GM19023 (cell line): ENCODE measurements around the gene EIF2AK2.

ENCODE experiments used
- ATAC-seq: cut with Tn5 transposase; IDR thresholded peaks from one replicate; pipeline ENCODE4 v1.9.1; 2021; ENCODE audit warnings: mild to moderate bottlenecking, moderate library complexity; ENCODE audit not compliant: unreplicated experiment

EIF2AK2 gene

DNA sequence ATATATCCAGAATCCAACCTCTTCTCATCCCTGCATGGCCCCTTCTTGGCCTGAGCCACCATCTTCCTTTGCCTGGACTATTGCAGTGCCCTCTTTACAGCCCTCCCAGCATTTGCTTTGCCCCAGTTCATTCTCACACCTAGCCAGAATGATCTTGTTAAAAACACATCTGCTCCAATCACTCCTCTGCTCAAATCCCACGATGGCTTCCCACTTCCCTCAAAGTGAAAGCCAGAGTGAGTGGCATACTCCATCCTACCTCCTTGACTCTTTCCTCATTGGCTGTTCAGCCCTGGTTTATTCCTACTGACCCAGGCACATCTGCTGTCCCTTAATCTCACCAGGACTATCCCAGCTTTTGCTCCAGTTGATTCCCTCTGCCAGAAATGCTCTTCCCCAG lies 17.0 kb upstream of the EIF2AK2 start:
- ATAC-seq, result no peak

DNA sequence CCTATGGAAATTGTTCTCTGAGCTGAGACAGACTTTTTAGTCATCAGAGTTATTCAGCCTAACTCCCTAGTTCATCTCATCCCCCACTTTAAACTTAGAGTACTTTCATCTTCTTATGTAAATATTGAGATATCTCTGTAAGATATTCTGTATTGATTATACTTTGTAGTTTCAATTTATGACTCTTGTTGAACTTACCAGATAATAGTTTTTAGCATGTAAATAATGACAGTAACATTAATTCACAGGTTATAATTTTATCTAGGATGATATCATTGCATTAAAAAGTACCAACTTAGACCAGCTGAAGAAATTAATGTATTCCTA lies 14.8 kb upstream of the EIF2AK2 start:
- no peak for ATAC-seq

DNA sequence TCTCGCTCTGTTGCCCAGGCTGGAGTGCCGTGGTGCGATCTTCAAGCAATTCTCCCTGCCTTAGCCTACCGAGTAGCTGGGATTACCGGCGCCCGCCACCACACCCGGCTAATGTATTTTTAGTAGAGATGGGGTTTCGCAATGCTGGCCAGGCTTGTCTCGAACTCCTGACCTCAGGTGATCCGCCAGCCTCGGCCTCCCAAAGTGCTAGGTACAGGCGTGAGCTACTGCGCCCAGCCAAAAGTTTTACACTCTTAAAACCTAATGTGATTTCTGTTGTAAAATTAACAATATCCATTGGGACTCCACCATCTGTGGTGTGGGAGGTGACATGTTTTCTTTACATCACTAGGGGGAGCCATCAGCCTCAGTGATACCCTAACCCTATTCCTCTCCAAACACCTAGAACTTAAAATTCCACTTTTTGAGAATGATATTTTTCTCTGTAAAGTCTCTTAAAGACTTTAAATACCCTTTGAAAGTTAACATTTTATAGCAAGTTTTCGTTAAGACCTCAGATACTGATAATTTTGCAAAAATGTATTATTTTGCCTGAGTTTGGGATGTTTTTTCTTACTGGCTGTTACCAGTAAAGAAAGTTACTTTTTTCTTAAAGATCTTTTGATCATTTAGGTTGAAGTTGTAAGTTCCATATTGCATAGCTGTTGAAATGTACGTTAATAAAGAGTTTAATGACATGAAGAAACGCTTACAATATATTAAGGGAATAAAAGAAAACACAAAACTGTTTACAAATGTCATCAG lies 11.6 kb upstream of the EIF2AK2 start:
- ATAC-seq, result peak; percentile 57

DNA sequence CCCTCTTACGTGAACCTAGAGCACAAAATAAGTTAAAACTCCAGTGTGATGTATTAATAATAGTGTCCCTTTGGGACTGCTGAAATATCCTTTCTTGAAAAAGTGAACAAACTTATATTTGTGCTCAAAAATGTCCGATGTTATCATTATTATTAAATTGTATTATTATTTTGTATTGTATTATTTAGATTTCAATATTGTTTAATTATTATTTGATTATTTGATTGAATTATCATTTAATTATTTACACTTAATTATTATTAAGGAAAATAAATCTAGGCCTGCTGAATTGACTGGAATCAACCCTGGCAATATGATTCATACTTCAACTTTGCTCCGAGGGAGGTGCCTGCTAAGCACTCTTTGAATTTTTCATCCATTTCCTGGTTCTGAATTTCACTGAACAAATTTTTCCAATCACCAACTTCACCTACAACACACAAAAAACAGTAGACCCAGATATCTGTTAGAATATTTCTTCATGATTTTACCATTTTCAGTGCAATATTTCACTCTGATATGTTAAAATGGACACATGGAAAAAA lies 10.9 kb upstream of the EIF2AK2 start:
- ATAC-seq, result no peak

DNA sequence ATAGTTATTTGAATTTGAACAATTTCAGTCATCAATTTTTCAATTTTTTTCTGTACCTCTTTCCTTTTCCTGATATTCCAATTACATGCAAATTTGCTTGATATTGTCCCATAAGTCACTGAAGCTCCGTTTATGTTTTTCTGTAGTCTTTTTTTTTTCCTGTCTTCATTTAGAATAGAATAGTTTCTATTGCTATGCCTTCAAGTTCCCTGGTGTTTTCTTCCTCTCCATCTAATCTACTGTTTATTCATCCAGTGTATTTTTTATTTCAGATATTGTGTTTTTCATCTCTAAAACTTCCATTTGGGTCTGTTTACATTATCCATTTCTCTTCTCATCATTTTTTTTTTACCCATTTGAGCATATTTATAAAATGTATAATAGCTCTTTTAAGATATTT lies 8.0 kb upstream of the EIF2AK2 start:
- ATAC-seq, result no peak

DNA sequence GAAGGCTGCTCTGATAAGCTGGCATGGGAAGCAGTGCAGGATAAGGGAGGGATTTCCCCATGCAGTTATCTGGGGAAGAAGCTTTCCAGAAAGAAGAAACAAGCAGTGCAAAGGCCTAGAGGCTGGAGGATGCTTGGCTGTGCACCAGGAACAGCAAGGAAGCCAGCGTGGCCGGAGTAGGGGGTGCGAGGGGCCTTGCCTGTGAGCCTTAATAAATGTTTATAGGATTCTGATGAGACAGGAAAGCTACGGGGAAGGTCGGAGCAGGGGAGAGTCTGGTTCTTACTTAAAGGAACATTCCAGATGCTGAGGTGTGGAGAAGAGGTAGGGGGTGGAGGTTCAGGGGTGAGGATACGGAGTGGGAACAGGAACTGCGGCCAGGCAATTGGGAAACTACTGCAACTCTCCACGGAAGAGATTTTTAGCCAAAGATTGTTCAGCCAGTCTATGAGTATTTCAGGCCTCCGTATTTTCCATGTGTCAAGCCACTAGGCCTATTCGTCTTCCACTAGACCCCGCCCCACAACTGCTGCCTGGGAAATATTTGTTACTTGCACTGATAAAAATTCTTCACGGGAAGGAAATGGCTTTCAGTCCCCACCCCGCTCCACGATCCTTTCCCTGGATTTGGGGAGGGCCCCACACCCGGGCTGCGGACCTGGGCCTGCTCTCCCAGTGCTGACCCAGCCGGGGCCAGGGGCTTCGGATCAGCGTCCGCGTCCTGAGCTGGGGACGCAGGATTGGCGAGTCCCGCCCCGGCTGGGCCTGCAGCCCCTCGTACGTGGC lies 516 bp downstream of the EIF2AK2 start:
- peak; percentile 36 for ATAC-seq

DNA sequence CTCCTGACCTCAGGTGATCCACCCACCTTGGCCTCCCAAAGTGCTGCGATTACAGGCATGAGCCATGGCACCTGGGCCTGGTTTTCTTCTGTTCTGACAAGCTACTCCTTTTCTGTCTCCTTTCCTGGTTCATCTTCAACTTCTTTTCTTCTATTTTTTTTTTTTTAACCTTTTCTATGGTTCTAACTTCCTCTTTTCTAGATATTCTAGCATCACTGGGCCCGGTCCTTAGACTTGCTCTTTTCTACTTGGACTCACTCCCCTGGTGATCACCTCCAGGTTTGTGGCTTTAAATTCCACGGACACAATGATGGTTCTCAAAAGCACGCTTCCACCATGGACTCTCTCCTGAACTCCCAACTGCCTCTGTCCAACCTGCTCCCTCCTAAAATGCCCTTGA lies 2.0 kb downstream of the EIF2AK2 start:
- ATAC-seq, result no peak

DNA sequence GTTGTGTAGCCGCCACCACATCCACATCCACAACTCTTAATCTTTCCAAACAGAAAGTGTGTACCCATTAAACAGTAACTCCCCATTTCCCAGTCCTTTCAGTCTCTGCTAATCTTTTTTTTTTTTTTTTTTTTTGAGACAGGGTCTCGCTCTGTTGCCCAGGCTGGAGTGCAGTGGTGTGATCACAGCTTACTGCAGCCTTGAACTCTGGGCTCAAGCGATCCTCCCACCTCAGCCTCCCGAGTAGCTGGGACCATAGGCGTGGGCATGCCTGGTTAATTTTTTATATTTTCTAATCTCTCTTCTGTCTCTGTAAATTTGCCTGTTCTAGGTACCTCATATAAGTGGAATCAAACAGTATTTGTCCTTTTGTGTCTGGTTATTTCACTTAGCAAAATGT lies 3.6 kb downstream of the EIF2AK2 start:
- no peak for ATAC-seq

DNA sequence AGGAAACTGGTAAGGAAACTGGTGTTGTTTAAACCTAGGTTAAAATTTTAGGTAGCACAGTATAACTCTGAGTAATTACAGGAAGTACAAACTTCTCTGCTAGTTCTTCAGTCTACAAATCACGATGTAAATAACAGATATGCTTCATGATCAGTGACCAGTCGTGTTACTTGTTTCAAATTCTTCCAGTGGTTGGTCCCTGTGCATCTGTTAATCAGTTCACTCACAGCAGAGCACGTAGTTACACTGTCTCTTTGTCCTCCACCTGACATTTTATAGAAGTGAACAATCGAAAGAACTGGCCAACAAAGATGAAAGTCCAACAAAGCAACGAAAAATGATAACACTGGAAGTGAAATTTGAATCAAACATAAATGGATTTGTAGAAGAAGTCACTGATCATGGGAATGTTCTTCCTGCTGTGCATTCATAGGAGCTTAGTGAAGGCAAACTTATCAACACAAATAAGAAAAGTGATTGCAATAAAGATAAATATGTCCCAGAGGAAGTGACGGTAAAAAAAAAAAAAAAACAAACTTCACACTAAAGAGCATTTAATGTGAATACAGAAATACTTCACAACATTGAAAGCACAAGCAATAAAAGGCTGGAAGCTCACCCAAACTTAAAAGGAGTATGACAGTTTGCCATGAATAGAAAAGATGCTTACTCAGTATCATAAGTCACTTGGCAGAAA lies 7.0 kb downstream of the EIF2AK2 start:
- no peak for ATAC-seq

DNA sequence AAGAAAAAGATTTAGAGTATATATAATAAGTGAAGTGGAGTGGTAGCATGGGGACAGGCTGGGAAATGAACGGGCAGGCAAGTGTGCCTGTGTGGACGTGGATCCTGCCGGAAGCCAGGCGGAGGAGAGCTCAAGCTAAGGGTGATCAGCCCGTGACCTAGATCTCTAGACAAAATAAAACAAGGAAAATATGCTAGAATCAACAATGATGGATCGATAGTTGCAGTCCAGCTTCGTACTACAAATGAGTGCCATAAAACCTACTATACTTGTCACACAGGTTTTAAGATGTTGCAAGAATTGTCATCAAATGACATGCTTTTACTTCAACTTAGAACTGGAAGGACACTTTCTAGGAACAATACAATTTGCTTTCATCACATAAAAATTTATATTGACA lies 8.5 kb downstream of the EIF2AK2 start:
- no peak for ATAC-seq

DNA sequence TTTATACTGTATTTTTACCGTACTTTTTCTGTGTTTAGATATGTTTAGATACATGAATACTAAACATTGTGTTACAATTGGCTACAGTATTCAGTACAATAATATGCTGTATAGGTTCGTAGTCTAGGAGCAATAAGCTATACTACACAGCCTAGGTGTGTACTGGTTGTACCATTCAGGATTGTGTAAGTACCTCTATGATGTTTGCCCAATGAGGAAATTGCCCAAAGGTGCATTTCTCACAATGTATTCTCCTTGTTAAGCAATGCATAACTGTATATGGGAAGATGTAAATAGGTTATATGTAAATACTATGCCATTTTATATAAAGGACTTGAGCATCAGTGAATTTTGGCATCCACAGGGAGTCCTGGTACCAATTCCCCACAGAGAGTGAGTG lies 10.7 kb downstream of the EIF2AK2 start:
- ATAC-seq, result no peak

DNA sequence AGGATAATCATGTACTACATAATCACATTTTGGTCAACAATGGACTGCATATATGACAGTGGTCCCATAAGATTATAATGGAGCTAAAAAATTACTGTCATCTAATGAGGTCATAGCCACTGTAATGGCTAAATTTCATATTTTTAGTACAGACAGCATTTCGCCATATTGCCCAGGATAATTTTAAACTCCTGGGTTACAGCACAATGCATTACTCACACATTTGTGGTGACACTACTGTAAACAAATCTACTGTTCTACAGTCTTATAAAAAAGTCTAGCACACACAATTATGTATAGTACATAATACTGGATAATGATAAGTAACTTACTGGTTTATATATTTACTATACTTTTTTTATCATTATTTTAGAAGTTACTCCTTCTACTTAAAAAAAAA lies 12.8 kb downstream of the EIF2AK2 start:
- no peak for ATAC-seq

DNA sequence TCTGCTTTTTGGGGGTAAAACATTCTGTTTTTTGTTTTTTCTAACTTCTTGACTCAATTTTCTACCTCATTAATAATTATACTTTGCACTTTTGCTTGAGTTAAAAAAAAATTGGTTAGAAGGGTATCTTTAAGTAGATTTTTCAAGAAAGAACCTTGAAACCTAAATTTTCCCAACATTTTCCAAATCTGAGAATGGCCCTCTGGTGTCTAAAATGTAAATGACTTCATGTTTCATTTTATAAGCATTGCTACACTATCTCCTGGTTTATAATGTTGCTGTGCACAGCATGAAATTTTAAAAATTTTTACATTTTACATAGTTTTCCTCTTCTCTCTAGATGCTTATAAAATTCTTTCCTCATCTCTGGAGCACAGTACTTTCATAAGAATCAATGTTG lies 14.2 kb downstream of the EIF2AK2 start:
- no peak for ATAC-seq

DNA sequence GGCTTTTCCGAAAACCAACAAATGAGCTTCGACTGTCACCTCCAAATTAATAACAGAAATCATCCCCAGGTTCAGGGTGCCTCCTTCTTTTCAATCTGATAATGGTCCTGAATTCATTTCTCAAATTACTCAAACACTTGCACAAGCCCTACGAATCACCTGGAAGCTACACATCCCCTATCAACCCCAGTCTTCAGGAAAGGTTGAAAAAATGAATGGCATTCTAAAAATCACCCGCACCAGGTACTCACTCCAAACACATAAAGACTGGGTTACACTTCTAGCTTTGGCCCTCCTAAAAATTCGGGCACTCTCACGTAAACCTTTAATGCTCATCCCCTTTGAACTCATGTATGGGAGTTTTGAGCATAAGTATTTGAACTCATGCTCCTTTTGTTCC lies 23.9 kb downstream of the EIF2AK2 start:
- no peak for ATAC-seq

DNA sequence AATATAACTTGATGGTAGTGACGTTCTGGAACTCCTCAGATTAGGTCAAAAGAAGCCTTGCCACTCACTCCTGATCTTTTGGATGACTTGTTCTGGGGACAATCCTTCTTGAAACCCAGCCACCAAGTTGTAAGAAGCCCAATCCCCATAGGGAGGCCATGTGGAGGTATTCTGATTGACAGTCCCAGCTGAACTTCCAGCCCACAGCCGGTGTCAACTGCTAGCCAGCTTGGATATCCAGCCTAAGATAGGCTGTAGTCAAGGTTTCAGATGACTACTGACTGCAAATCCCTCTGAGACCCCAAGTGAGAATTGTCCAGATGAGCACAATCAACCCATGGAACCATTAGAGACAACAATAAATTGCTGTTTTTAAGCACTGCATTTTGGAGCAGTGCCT lies 31.4 kb downstream of the EIF2AK2 start:
- ATAC-seq, result no peak

DNA sequence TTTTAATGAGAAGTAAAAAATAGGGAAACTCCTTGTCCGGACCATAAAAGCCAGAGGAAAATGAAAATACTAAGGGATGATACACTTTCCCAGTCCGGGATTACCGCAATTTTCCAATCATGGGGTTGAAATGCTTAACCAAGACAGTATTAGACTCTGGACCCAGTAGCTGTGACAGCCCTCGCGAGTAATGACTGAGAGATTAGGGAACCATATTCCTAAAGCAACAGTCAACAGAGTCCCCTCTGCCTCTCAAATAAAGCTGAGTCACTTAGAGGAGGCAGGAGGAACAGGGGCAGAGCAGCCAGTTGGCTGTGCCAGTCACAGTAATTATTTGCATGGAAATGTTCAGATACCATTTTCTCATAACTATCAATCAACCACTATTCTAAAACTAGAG lies 37.6 kb downstream of the EIF2AK2 start:
- no peak for ATAC-seq

DNA sequence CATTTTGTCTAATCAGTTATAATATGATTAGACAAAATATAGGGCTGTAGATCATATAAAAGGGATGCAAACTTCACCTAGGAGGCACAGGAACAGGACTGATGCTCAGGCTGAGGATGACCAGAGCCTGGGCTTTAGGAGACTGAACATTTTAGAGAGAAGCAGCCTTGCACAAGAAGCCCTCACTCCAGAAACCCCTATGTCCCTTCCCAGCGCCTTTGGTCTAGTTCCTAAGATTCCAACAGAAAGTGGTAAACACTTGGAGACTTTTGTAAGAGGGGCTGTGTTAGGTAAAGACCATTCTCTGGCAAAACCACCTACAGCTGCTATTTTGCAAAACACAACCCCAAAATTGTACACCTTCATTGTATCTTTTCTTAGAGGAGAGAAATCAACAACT lies 39.2 kb downstream of the EIF2AK2 start:
- ATAC-seq, result no peak

DNA sequence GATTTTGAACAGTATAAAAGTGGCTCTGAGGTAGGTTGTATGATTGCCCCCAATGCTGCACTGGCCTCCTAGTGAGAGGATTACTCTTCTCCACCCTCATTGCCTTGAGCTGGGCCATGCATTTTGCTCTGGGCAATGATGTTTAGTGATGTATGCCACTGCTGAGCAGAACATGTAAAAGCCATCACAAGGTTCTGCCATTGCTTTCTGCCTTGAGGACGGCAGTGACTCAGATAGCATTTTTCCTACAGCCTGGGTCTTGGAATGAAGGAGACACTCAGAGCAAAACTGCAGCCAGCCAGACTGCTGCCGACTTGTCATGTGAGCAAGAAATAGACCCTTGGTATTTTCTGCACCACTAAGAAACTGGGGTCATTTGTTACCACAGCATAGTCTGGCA lies 44.8 kb downstream of the EIF2AK2 start:
- ATAC-seq, result no peak

DNA sequence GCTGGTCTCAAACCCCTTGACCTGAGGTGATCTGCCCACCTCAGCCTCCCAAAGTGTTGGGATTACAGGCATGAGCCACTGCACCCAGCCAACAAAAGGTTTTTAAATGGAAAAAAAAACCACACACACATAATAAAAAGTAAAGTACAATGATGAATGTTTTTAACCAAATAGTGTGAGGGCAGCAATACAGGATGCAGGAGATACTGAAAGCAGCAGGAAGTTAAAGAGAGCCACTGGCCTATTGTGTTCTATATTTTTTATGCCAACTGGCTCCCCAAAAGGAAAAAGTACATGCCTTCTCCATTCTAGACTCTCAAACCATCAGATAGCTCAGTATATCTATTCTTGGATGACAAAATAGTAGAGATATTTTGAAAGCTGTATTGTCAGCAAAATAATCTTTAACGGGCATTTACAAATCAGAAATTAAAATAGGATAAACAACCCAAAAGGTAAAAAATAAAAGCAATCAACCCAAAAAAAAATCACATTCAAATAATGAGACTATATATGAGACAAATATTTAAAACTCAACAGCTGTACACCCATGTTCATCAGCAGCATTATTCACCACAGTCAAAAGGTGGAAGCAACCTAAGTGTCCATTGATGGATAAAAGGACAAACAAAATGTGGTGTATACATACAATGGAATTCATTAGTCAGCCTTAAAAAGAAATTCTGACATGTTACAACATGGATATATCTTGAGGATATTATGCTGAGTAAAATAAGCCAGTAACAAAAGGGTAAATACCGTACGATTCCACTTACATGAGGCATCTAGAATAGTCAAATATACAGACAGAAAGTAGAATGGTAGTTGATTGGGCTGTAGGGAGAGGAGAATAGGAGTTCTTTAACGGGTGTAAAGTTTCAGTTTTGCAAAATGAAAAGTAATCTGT lies 46.2 kb downstream of the EIF2AK2 start:
- ATAC-seq, result no peak

DNA sequence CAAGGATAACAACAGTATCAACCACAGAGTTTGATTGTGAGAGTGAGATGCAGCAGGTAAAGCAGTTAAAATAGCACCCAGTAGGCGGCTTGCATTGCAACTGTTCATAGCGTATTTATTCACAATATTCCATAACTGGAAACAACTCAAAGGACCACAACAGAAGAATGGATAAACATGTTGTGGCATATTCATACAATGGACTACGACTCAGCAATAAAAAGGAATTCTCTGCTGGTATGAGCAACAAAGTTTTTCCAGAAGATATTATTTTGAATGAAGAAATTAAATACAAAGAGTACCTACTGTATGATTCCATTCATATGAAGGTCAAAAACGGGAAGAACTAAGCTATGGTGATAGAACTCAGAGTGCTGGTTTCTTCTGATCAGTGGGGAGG lies 47.3 kb downstream of the EIF2AK2 start:
- ATAC-seq, result no peak

DNA sequence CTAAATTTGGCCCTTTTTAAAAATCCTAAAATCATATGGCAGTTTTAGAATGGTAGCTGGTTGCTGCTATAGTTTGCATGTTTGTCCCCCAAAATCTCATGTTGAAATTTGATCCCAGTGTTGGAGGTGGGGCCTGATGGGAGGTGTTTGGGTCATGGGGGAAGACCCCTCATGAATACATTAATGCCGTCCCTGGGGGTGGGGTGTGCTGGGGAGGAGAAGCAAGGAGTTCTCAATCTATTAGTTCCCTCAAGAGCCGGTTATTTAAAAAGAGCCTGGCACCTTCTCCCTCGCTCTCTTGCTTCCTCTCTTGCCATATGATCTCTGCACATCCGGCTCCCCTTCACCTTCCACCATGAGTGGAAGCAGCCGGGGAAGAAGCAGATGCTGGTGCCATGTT lies 51.6 kb downstream of the EIF2AK2 start:
- no peak for ATAC-seq
